ENCODE measurements around the gene GMCL1.
"Not testable (repeated sequence)": the region's sequence is repeated elsewhere in the genome, so short reads cannot be mapped to it uniquely, and the experiment has no call there.

GMCL1 gene

GRCh38 chr2:69807821-69808540, 21.5 kb upstream of the GMCL1 start:
- ATAC-seq = no peak
- no peak for DNase-seq

GRCh38 chr2:69810550-69810949, 18.9 kb upstream of the GMCL1 start:
- DNase-seq (no peak), ATAC-seq (no peak)

GRCh38 chr2:69811018-69811417, 18.4 kb upstream of the GMCL1 start:
- ATAC-seq (no peak), DNase-seq (no peak)

GRCh38 chr2:69811591-69811990, 17.9 kb upstream of the GMCL1 start:
- DNase-seq = no peak
- no peak for ATAC-seq

GRCh38 chr2:69815717-69816116, 13.7 kb upstream of the GMCL1 start:
- ATAC-seq = no peak
- no peak for DNase-seq

- DNase-seq (peak; percentile 68), ATAC-seq (peak; percentile 40)
These were observed 12.4 kb upstream of the GMCL1 start for GRCh38 chr2:69816923-69817542.

- ATAC-seq (no peak), DNase-seq (no peak)
These were observed 11.5 kb upstream of the GMCL1 start for GRCh38 chr2:69817729-69818501.

- no peak for ATAC-seq
- DNase-seq = no peak
These were observed 1.5 kb upstream of the GMCL1 start for GRCh38 chr2:69827796-69828540.

GRCh38 chr2:69828938-69829255, 563 bp upstream of the GMCL1 start:
- DNase-seq (no peak), ATAC-seq (no peak)

- ATAC-seq = peak; percentile 15
- peak; percentile 51 for DNase-seq
These were observed 815 bp downstream of the GMCL1 start for GRCh38 chr2:69830045-69830905.

GRCh38 chr2:69830906-69831241, 1.4 kb downstream of the GMCL1 start:
- not testable (repeated sequence) for DNase-seq, ATAC-seq

GRCh38 chr2:69831354-69831905, 2.0 kb downstream of the GMCL1 start:
- no peak for DNase-seq
- no peak for ATAC-seq

GRCh38 chr2:69833752-69834151, 4.3 kb downstream of the GMCL1 start:
- ATAC-seq = no peak
- no peak for DNase-seq

GRCh38 chr2:69835666-69836065, 6.2 kb downstream of the GMCL1 start:
- no peak for ATAC-seq

GRCh38 chr2:69836316-69836715, 6.9 kb downstream of the GMCL1 start:
- no peak for DNase-seq
- no peak for ATAC-seq

More at GRCh38 chr2:69835666-69836065, 6.2 kb downstream of the GMCL1 start:
- no peak for DNase-seq

- DNase-seq (no peak), ATAC-seq (no peak)
These were observed 8.1 kb downstream of the GMCL1 start for GRCh38 chr2:69837533-69837932.

GRCh38 chr2:69843993-69844392, 14.5 kb downstream of the GMCL1 start:
- no peak for DNase-seq
- no peak for ATAC-seq

- DNase-seq (no peak), ATAC-seq (no peak)
These were observed 15.1 kb downstream of the GMCL1 start for GRCh38 chr2:69844560-69844959.

- ATAC-seq (no peak), DNase-seq (no peak)
These were observed 17.0 kb downstream of the GMCL1 start for GRCh38 chr2:69846182-69847067.

GRCh38 chr2:69847068-69847828, 17.8 kb downstream of the GMCL1 start:
- DNase-seq = no peak
- no peak for ATAC-seq
